GM23338 (cell line): Measurements from ENCODE around the gene TGFBR1.

Experiments
- CREB1 ChIP-seq: fragments of 250-450 bp; sonication (Bioruptor Pico); IDR thresholded peaks from 2 replicates; pipeline ENCODE4 v1.5.0; 2020; ENCODE audit warnings: low read depth, mild to moderate bottlenecking, moderate library complexity
- EZH2 ChIP-seq: fragments of 200-600 bp; sonication (generic); IDR thresholded peaks from one replicate; pipeline ENCODE4 v1.8.0; 2017; ENCODE audit warnings: antibody characterized with exemption, mild to moderate bottlenecking, low read depth; ENCODE audit not compliant: unreplicated experiment
- EZH2phosphoT487 ChIP-seq: fragments of 200-600 bp; sonication (generic); IDR thresholded peaks from one replicate; pipeline ENCODE4 v1.8.1; 2018; ENCODE audit warnings: antibody characterized with exemption; ENCODE audit not compliant: unreplicated experiment
- POLR2AphosphoS5 ChIP-seq: IDR thresholded peaks from 2 replicates; pipeline ENCODE4 v1.6.1; 2016; ENCODE audit warnings: antibody characterized with exemption, low read depth
- TF ChIP-seq, protein P1 (sequence below), 2 experiments: fragments of 200-600 bp in 1 of 2; sonication (generic) in 1 of 2; conservative IDR thresholded peaks; 2 replicates each; pipeline versions ENCODE4 v1.5.1 to v1.6.1; 2016 to 2017; ENCODE audit warnings: antibody characterized with exemption in 2 of 2, low read depth in 2 of 2, mild to moderate bottlenecking in 2 of 2, moderate library complexity in 1 of 2

DNA sequence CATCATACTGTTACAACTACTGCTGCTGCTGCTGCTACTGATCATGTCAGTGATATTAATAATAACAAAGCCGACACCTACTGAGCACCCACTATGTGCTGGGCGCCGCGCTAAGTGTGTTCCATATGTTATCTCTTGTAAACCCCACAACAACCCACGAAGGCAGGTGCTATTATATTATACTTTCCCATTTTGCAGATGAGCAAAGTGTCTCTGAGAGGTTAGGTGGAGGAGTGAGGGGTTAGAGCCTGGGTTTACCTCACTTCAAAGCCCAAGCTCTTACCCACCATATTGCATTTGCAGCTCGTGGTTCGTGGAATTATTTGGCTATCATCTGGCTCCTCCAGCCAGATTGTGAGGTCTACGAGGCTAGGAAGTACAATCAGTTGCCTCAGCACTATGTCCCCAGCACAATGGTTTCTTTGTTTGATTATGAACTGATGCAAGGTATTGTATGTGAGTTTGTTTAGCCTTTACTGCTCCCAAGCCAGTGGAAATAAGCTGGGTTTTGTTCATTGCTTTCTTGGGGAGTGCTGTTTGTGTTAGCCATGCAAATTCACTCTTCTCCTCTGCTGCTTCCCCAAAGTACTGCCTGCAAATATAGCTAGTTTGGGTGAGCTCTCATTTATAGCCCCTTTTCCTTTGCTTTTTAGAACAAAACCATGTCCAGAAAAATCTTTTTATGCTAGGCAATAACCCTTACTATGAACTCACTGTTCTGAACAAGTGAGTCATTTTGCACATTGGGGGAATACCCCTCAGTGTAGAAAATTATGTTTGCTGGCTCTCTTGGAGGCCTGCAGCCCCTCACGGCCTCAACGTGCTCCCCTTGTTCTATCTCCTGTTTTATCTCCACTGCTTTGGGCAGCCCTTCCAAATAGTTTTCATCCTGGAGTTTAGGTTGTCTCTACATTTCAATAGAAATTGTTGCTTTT lies 68.9 kb downstream of the TGFBR1 start:
- TF ChIP-seq EZH2 (no peak), EZH2phosphoT487 (no peak), POLR2AphosphoS5 (no peak), CREB1 (CRISPR knock-in tag) (no peak)
- TF ChIP-seq, protein P1, sequence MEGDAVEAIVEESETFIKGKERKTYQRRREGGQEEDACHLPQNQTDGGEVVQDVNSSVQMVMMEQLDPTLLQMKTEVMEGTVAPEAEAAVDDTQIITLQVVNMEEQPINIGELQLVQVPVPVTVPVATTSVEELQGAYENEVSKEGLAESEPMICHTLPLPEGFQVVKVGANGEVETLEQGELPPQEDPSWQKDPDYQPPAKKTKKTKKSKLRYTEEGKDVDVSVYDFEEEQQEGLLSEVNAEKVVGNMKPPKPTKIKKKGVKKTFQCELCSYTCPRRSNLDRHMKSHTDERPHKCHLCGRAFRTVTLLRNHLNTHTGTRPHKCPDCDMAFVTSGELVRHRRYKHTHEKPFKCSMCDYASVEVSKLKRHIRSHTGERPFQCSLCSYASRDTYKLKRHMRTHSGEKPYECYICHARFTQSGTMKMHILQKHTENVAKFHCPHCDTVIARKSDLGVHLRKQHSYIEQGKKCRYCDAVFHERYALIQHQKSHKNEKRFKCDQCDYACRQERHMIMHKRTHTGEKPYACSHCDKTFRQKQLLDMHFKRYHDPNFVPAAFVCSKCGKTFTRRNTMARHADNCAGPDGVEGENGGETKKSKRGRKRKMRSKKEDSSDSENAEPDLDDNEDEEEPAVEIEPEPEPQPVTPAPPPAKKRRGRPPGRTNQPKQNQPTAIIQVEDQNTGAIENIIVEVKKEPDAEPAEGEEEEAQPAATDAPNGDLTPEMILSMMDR (conservative IDR thresholded peaks at IDR 0.05; ENCODE audit: low read depth in 2 of 2): no peak
